CD4-positive, alpha-beta T cell (primary cell): ENCODE data around the gene PLEKHA8. TPM values are rescaled to one million over a fixed set of nuclear protein-coding genes. Genes with fewer than 3 reads are reported as not detected.
A peak's percentile ranks its signal among the peaks of the same experiment; 100 is the strongest.

ENCODE experiments used
- ATAC-seq: fragments of 200-7000 bp; cut with Tn5 transposase; one replicate; pipeline ENCODE4 v1.10.0; 2022; ENCODE audit warnings: mild to moderate bottlenecking; ENCODE audit not compliant: poor library complexity
- CTCF ChIA-PET: fragments of 350-600 bp; sonication (Branson Sonifier 250); formaldehyde crosslinking; loops from one replicate; lab custom pipeline; 2021; ENCODE audit warnings: antibody characterized with exemption, inconsistent platforms; lab: Charles Lee
- POLR2A ChIA-PET: fragments of 350-600 bp; sonication (Branson Sonifier 250); formaldehyde crosslinking; loops from one replicate; lab custom pipeline; 2021; ENCODE audit warnings: antibody characterized with exemption, inconsistent platforms; lab: Charles Lee
- DNase-seq, 14 experiments: peaks; one replicate each; pipeline ENCODE4 v3.0.0-alpha.2; 2013 to 2020; ENCODE audit warnings: mixed read lengths in 2 of 14
- H3K27ac ChIP-seq, 2 donors: one replicate each; pipeline versions ENCODE4 v1.5.1 to v1.7.0; 2013; ENCODE audit warnings: low read length in 2 of 2, low read depth in 1 of 2, mild to moderate bottlenecking in 1 of 2
- H3K27me3 ChIP-seq, 2 experiments: 1 replicate in 1 of 2; 2 replicates in 1 of 2; pipeline versions ENCODE4 v1.6.1 to v1.7.0; 2013; ENCODE audit warnings: low read length in 2 of 2, control low read depth in 1 of 2, mild to moderate bottlenecking in 1 of 2, moderate library complexity in 1 of 2; ENCODE audit not compliant: insufficient read depth in 2 of 2, control insufficient read depth in 1 of 2
- H3K36me3 ChIP-seq: one replicate; pipeline ENCODE4 v1.6.1; 2013; ENCODE audit warnings: low read length, control low read depth; ENCODE audit not compliant: insufficient read depth
- H3K4me1 ChIP-seq: one replicate; pipeline ENCODE4 v1.6.1; 2013; ENCODE audit warnings: low read length, control low read depth; ENCODE audit not compliant: insufficient read depth
- H3K4me3 ChIP-seq: one replicate; pipeline ENCODE4 v1.5.1; 2013; ENCODE audit warnings: mild to moderate bottlenecking, low read length, moderate library complexity
- H3K9me3 ChIP-seq, 2 experiments: 1 replicate in 1 of 2; 2 replicates in 1 of 2; pipeline versions ENCODE4 v1.6.1 to v1.7.0; 2013; ENCODE audit warnings: low read length in 2 of 2, mild to moderate bottlenecking in 2 of 2, control low read depth in 1 of 2, moderate library complexity in 1 of 2; ENCODE audit not compliant: control insufficient read depth in 1 of 2, insufficient read depth in 1 of 2
- H3K27ac Mint-ChIP-seq: one replicate; pipeline ENCODE4 v1.8.0; 2020; ENCODE audit warnings: mixed read lengths
- H3K27me3 Mint-ChIP-seq: one replicate; pipeline ENCODE4 v1.8.0; 2021; ENCODE audit warnings: mixed read lengths
- H3K36me3 Mint-ChIP-seq: one replicate; pipeline ENCODE4 v1.8.0; 2021; ENCODE audit warnings: low read depth, mixed read lengths
- H3K4me1 Mint-ChIP-seq: one replicate; pipeline ENCODE4 v1.8.0; 2021; ENCODE audit warnings: low read depth, mixed read lengths
- H3K4me3 Mint-ChIP-seq: one replicate; pipeline ENCODE4 v1.8.0; 2020; ENCODE audit warnings: mild to moderate bottlenecking, mixed read lengths
- H3K9me3 Mint-ChIP-seq: one replicate; pipeline ENCODE4 v1.8.0; 2020; ENCODE audit warnings: mixed read lengths
- CTCF ChIP-seq: fragments of 200-600 bp; IDR thresholded peaks from one replicate; pipeline ENCODE4 v1.8.0; 2022; ENCODE audit warnings: antibody characterized with exemption, mild to moderate bottlenecking
- intact Hi-C, 2 experiments: fragments of 100-400 bp; cut with DNase I in 1 of 2; cut with micrococcal nuclease in 1 of 2; formaldehyde crosslinking; loops; one replicate each; pipeline versions ENCODE4 v1.15.1 to v1.9.0; 2023 to 2025; cut with DNase I, micrococcal nuclease
- total RNA-seq, 174 experiments: library from RNA in 2 of 174; stranded (reverse) in 2 of 174; gene quantifications; one replicate each; pipeline ENCODE4 v1.2.3 and lab custom pipeline; 2021 to 2026

PLEKHA8 gene
- total RNA-seq, 2 experiments from 2014 or later, result 7.0 to 7.4 TPM

GRCh38 chr7:30163231-30163894 lies 135.2 kb downstream of the PLEKHA8 start:
- H3K27ac Mint-ChIP-seq, result peak overlapping the region; percentile 70
- peaks cover 48% of the 10 kb centered on the region for H3K4me1 Mint-ChIP-seq
- ChIA-PET POLR2A (interaction anchor here (1.0 to 2.4 kb wide), 3 partner anchors 14 to 29 kb away, joined by 3 to 12 read pairs (median 3); partner anchors contain the start of gene MTURN), CTCF (no interaction called here)
- ATAC-seq (no peak), DNase-seq (peak in 4 of 14 experiments; percentile 3 to 66 (median 23))
- TF ChIP-seq CTCF, result no peak
- H3K27me3 Mint-ChIP-seq, result no peaks in the 10 kb centered on the region
- Histone ChIP-seq H3K27ac (no peak overlapping the region), H3K36me3 (no peaks in the 10 kb centered on the region), H3K4me1 (peaks cover 14% of the 10 kb centered on the region), H3K9me3 (no peaks in the 10 kb centered on the region), H3K27me3 (no peaks in the 10 kb centered on the region), H3K4me3 (no peak overlapping the region)
- no peaks in the 10 kb centered on the region for H3K9me3 Mint-ChIP-seq
- intact Hi-C loops, result loop anchor here (5.0 to 10.0 kb wide), 3 partner anchors 191 to 399 kb away; no protein-coding TSS in a partner anchor
- no peaks in the 10 kb centered on the region for H3K36me3 Mint-ChIP-seq
- peak overlapping the region; percentile 52 for H3K4me3 Mint-ChIP-seq

GRCh38 chr7:30164567-30164966 lies 136.4 kb downstream of the PLEKHA8 start:
- peak; percentile 34 for TF ChIP-seq CTCF
- no peaks in the 10 kb centered on the region for H3K9me3 Mint-ChIP-seq
- POLR2A ChIA-PET, result no interaction called here
- DNase-seq, result peak in 3 of 14 experiments; percentile 43 to 51 (median 46)
- no peak for ATAC-seq
- H3K27ac Mint-ChIP-seq, result no peak overlapping the region
- peaks cover 36% of the 10 kb centered on the region for H3K4me1 Mint-ChIP-seq
- no peak overlapping the region for H3K4me3 Mint-ChIP-seq
- no peaks in the 10 kb centered on the region for H3K36me3 Mint-ChIP-seq
- intact Hi-C loops, result loop anchor here (2.0 to 10.0 kb wide), 4 partner anchors 190 to 398 kb away; no protein-coding TSS in a partner anchor
- CTCF ChIA-PET, result interaction anchor here (0.8 to 1.3 kb wide), 2 partner anchors 18 to 21 kb away, joined by 3 to 4 read pairs; no protein-coding TSS in a partner anchor
- no peaks in the 10 kb centered on the region for H3K27me3 Mint-ChIP-seq
- Histone ChIP-seq H3K9me3 (no peaks in the 10 kb centered on the region), H3K4me3 (no peak overlapping the region), H3K4me1 (peaks cover 13% of the 10 kb centered on the region), H3K27ac (no peak overlapping the region), H3K27me3 (no peaks in the 10 kb centered on the region), H3K36me3 (no peaks in the 10 kb centered on the region)

- no peaks in the 10 kb centered on the region for H3K9me3 Mint-ChIP-seq
- H3K36me3 ChIP-seq, result no peaks in the 10 kb centered on the region
- no peak overlapping the region for H3K27ac Mint-ChIP-seq
Measured at GRCh38 chr7:30165590-30165989, 137.4 kb downstream of the PLEKHA8 start.

More at GRCh38 chr7:30165590-30165989, 137.4 kb downstream of the PLEKHA8 start:
- ATAC-seq (no peak), DNase-seq (no peak)
- POLR2A ChIA-PET, result no interaction called here
- H3K4me1 Mint-ChIP-seq, result peaks cover 27% of the 10 kb centered on the region
- Histone ChIP-seq H3K4me1 (peaks cover 8% of the 10 kb centered on the region), H3K4me3 (no peak overlapping the region), H3K27ac (no peak overlapping the region), H3K27me3 (no peaks in the 10 kb centered on the region), H3K9me3 (no peaks in the 10 kb centered on the region)
- intact Hi-C loops, result loop anchor here (2.0 to 10.0 kb wide), 3 partner anchors 187 to 397 kb away; no protein-coding TSS in a partner anchor
- H3K36me3 Mint-ChIP-seq, result no peaks in the 10 kb centered on the region
- CTCF ChIA-PET, result no interaction called here
- no peak overlapping the region for H3K4me3 Mint-ChIP-seq
- no peaks in the 10 kb centered on the region for H3K27me3 Mint-ChIP-seq
- TF ChIP-seq CTCF, result no peak
